DND-41 (cell line): ENCODE results near the gene ADCY1.

Experiments used
- EZH2 ChIP-seq: IDR thresholded peaks from 3 replicates; pipeline ENCODE4 v1.6.1; 2012; ENCODE audit warnings: borderline replicate concordance, low read depth, mild to moderate bottlenecking, moderate library complexity, low read length, inconsistent platforms; ENCODE audit not compliant: severe bottlenecking
- TF ChIP-seq, protein P1 (sequence below): IDR thresholded peaks from 2 replicates; pipeline ENCODE4 v1.5.1; 2012; ENCODE audit warnings: borderline replicate concordance, low read length, moderate library complexity, mild to moderate bottlenecking; ENCODE audit not compliant: poor library complexity, severe bottlenecking; ENCODE audit errors: extremely low read depth

GRCh38 chr7:45584261-45585210 is 10.4 kb downstream of the ADCY1 start:
- TF ChIP-seq, protein P1, sequence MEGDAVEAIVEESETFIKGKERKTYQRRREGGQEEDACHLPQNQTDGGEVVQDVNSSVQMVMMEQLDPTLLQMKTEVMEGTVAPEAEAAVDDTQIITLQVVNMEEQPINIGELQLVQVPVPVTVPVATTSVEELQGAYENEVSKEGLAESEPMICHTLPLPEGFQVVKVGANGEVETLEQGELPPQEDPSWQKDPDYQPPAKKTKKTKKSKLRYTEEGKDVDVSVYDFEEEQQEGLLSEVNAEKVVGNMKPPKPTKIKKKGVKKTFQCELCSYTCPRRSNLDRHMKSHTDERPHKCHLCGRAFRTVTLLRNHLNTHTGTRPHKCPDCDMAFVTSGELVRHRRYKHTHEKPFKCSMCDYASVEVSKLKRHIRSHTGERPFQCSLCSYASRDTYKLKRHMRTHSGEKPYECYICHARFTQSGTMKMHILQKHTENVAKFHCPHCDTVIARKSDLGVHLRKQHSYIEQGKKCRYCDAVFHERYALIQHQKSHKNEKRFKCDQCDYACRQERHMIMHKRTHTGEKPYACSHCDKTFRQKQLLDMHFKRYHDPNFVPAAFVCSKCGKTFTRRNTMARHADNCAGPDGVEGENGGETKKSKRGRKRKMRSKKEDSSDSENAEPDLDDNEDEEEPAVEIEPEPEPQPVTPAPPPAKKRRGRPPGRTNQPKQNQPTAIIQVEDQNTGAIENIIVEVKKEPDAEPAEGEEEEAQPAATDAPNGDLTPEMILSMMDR = no peak
- TF ChIP-seq EZH2 = no peak
